DMS79 treated with DMSO at 0.1 percent for 48 hours (cell line): ENCODE data around the gene ASB8.

Experiments used
- DNase-seq: peaks from one replicate; lab custom pipeline; 2025; lab: John Stamatoyannopoulos, UW

The ASB8 gene

GRCh38 chr12:48157018-48157888 is at the start of gene ASB8:
Gene ASB8 (minus strand): TSS chr12:48157515. CDS start chr12:48153496, 4,019 bp downstream.
- DNase-seq: peak; percentile 98

- DNase-seq: no peak
Observed at GRCh38 chr12:48203192-48203591, 45.9 kb upstream of the ASB8 start, which contains the start of gene OR10AD1. Gene OR10AD1 (minus strand): TSS chr12:48203292. CDS start chr12:48203292, 0 bp downstream.

GRCh38 chr12:48202766-48203165 is 45.5 kb upstream of the ASB8 start:
- no peak for DNase-seq

- no peak for DNase-seq
Observed at GRCh38 chr12:48201516-48201915, 44.2 kb upstream of the ASB8 start.

- DNase-seq: no peak
Observed at GRCh38 chr12:48201091-48201490, 43.8 kb upstream of the ASB8 start.

GRCh38 chr12:48199774-48200221 is 42.5 kb upstream of the ASB8 start:
- no peak for DNase-seq

- DNase-seq: no peak
Observed at GRCh38 chr12:48198985-48199384, 41.7 kb upstream of the ASB8 start.

- no peak for DNase-seq
Observed at GRCh38 chr12:48198672-48198971, 41.3 kb upstream of the ASB8 start.

- DNase-seq: peak; percentile 97
Observed at GRCh38 chr12:48197971-48198671, 40.8 kb upstream of the ASB8 start.

- DNase-seq: peak; percentile 84
Observed at GRCh38 chr12:48197549-48197970, 40.2 kb upstream of the ASB8 start.

GRCh38 chr12:48194799-48195201 is 37.5 kb upstream of the ASB8 start:
- no peak for DNase-seq

GRCh38 chr12:48193623-48194022 is 36.3 kb upstream of the ASB8 start:
- peak; percentile 89 for DNase-seq

- no peak for DNase-seq
Observed at GRCh38 chr12:48192861-48193260, 35.5 kb upstream of the ASB8 start.

GRCh38 chr12:48191096-48191495 is 33.8 kb upstream of the ASB8 start:
- DNase-seq: no peak

- peak; percentile 76 for DNase-seq
Observed at GRCh38 chr12:48189331-48190125, 32.2 kb upstream of the ASB8 start.

- no peak for DNase-seq
Observed at GRCh38 chr12:48187916-48188695, 30.8 kb upstream of the ASB8 start.

GRCh38 chr12:48185181-48185919 is 28.0 kb upstream of the ASB8 start:
- no peak for DNase-seq

- DNase-seq: no peak
Observed at GRCh38 chr12:48184549-48184922, 27.2 kb upstream of the ASB8 start.

- DNase-seq: peak; percentile 16
Observed at GRCh38 chr12:48183876-48184548, 26.7 kb upstream of the ASB8 start.
